PC-9 (cell line): ENCODE data around the gene DMKN.

Source experiments
- EZH2 ChIP-seq: fragments of 200-600 bp; sonication (generic); IDR thresholded peaks from 2 replicates; pipeline ENCODE4 v1.8.0; 2017; ENCODE audit warnings: antibody characterized with exemption, low read depth
- TF ChIP-seq, protein P1 (sequence below): fragments of 200-600 bp; sonication (generic); conservative IDR thresholded peaks from 2 replicates; pipeline ENCODE4 v1.6.1; 2017; ENCODE audit warnings: mixed run types, antibody characterized with exemption, mild to moderate bottlenecking, moderate library complexity

DNA sequence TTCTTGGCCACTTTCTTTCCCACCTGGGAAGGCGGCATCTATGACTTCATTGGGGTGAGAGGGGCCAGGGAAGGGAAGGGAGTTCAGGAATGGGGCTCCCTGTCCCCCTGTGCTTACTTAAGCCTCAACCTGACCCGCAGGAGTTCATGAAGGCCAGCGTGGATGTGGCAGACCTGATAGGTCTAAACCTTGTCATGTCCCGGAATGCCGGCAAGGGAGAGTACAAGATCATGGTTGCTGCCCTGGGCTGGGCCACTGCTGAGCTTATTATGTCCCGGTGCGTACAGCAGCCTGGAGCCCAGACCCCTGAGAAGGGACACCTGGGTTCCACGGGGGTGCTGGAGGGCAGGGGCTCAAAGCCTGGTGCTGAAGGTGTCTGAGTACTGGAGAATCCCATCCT lies 33.1 kb upstream of the DMKN start:
- TF ChIP-seq, protein P1, sequence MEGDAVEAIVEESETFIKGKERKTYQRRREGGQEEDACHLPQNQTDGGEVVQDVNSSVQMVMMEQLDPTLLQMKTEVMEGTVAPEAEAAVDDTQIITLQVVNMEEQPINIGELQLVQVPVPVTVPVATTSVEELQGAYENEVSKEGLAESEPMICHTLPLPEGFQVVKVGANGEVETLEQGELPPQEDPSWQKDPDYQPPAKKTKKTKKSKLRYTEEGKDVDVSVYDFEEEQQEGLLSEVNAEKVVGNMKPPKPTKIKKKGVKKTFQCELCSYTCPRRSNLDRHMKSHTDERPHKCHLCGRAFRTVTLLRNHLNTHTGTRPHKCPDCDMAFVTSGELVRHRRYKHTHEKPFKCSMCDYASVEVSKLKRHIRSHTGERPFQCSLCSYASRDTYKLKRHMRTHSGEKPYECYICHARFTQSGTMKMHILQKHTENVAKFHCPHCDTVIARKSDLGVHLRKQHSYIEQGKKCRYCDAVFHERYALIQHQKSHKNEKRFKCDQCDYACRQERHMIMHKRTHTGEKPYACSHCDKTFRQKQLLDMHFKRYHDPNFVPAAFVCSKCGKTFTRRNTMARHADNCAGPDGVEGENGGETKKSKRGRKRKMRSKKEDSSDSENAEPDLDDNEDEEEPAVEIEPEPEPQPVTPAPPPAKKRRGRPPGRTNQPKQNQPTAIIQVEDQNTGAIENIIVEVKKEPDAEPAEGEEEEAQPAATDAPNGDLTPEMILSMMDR: no peak
- TF ChIP-seq EZH2: no peak
